KOPT-K1 (cell line): Measurements from ENCODE around the gene NAT8.
"Not testable (repeated sequence)": the region's sequence is repeated elsewhere in the genome, so short reads cannot be mapped to it uniquely, and the experiment has no call there.

ENCODE experiments used
- H3K27ac ChIP-seq: fragments of 200-600 bp; sonication (generic); 2 replicates; pipeline ENCODE4 v1.5.1; 2016; ENCODE audit warnings: antibody characterized with exemption, mild to moderate bottlenecking, low read depth, low read length; ENCODE audit not compliant: poor library complexity, severe bottlenecking
- H3K36me3 ChIP-seq: fragments of 200-600 bp; sonication (generic); 2 replicates; pipeline ENCODE4 v1.5.1; 2017; ENCODE audit warnings: antibody characterized with exemption, mild to moderate bottlenecking, low read length, moderate library complexity; ENCODE audit not compliant: insufficient read depth
- H3K9me3 ChIP-seq: fragments of 200-600 bp; sonication (generic); 2 replicates; pipeline ENCODE4 v1.5.1; 2017; ENCODE audit warnings: antibody characterized with exemption, low read length, mild to moderate bottlenecking; ENCODE audit not compliant: insufficient read depth, poor library complexity, severe bottlenecking

The NAT8 gene

DNA sequence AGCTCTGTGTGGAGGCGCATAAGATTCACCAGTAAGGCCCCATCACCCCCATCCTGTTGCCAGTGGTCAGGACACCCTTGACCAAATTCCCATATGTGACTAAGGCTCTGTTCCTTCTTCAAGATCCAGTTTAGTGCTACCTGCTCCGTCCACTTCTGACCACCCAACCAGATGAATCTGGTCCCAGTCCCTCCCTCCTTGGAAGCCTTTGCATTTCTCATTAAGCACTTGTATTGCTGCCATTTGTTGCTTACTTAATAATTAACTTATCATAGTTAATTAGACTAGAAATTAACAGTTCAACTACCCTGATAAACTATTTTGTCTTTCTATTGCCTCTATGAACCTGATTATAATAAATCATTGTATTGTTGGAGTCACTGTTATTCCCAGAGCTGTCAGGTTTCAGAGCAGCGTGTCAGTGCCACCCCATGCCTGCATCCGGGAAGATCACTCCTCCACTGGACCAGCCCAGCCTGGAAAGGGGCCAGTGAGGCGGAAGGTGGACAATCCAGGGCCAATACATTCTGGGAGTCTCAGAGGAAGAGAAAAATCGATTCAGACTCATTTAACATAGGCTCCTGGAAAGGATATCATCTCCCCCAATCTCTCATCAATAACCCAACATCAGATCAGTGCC, 9.5 kb upstream of the NAT8 start:
- Histone ChIP-seq H3K9me3 (no peaks in the 10 kb centered on the region), H3K36me3 (no peaks in the 10 kb centered on the region), H3K27ac (no peak overlapping the region)

DNA sequence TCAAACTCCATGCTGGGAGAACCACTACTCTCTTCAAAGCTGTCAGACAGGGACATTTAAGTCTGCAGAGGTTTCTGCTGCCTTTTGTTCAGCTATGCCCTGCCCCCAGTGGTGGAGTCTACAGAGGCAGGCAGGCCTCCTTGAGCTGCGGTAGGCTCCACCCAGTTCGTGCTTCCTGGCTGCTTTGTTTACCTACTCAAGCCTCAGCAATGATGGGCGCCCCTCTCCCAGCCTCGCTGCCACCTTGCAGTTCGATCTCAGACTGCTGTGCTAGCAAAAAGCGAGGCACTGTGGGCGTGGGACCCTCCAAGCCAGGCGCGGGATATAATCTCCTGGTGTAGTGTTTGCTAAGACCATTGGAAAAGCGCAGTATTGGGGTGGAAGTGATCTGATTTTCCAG, 5.5 kb upstream of the NAT8 start:
- H3K36me3 ChIP-seq, H3K27ac ChIP-seq, H3K9me3 ChIP-seq: not testable (repeated sequence)

DNA sequence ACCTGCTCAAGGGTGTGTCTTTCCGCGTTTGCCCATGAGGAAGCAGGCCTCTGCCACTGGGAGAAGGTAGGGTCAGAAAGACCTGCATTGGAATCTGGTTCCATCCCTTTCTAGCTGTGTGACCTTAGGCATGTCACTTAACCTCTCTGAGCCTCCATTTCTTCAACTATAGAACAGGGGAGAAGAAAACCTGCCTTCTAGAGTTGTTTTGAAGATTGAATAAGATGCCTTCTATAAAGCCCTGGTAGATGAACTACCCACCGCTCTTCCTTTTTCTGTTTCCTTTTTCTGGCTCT, 507 bp downstream of the NAT8 start:
- no peak overlapping the region for H3K27ac ChIP-seq
- no peaks in the 10 kb centered on the region for H3K36me3 ChIP-seq
- peaks cover 17% of the 10 kb centered on the region for H3K9me3 ChIP-seq

DNA sequence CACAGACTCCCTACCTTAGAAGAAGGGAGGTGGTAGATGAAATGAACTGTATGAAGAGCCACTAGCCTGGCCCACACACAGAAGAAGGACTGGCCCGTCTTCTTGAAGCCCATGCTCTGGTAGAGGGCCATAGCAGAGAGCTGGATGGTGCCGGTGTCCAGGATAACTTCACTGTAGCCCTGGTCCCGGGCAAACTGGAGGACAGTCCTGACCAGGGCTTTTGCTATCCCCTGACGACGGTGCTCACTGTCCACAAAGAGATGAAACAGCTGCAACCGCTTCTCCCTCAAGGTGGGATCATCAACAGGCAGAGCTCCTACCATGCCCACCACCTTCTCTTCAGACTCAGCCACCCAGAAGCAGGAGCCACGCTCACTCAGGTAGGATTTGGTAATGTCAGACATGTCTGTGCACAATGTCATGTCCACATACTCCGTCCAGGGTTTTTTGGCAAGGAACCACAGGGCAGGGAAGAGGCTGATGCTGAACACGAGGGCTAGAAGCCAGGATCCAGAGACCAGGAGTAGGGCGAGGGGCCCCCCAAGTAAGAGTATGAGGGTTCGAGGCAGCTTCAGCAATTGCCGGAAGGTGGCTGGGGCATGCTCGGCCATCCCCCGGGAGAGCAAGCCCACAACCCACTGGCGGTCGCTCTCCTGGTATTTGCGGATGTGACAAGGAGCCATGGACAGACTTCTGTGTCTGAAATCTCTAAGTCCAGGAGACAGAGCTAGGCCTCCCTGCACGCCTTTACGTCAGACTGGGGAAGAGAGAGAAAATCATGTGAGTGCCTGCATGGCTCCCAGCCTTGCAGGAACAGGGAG, 1.1 kb downstream of the NAT8 start:
- Histone ChIP-seq H3K36me3 (no peaks in the 10 kb centered on the region), H3K27ac (no peak overlapping the region), H3K9me3 (peaks cover 17% of the 10 kb centered on the region)

DNA sequence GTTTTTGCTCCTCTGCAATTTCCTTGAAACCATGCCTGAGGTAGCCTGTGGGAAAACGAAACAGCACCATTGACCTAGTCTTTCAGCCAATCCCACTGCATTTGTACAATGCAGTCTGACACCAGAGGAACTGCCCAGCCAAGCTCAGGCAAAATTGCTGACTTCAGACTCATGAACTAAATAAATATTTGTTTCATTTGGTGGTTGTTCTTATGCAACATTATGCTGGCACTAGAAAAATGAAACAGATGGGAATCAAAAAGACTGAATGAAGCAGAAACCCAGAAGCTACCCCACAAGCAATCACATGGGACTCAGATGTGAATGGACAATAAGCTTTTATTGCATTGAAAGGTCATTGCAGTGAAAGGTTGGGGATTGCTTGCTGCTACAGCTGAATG, 1.7 kb downstream of the NAT8 start:
- H3K27ac ChIP-seq = no peak overlapping the region
- H3K36me3 ChIP-seq = no peaks in the 10 kb centered on the region
- H3K9me3 ChIP-seq = peaks cover 17% of the 10 kb centered on the region

DNA sequence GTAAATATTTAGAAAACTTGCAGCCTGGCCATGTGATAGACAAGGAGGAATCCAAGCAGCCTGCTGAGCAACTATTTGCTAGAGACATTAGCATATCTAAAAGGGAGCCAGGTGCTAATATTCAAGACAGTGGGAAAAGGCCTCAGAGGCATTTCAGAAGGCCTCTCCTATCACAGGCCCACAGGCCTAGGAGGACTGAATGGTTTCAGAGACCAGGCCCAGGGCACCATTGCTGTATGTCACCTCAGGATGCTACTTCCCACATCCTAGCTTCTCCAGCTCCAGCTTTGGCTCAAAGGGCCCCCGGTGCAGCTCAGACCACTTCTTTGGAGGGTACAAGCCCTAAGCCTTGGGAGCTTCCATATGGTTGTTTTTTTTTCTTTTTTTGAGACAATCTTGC, 3.8 kb downstream of the NAT8 start:
- no peak overlapping the region for H3K27ac ChIP-seq
- H3K36me3 ChIP-seq = no peaks in the 10 kb centered on the region
- peaks cover 17% of the 10 kb centered on the region for H3K9me3 ChIP-seq

DNA sequence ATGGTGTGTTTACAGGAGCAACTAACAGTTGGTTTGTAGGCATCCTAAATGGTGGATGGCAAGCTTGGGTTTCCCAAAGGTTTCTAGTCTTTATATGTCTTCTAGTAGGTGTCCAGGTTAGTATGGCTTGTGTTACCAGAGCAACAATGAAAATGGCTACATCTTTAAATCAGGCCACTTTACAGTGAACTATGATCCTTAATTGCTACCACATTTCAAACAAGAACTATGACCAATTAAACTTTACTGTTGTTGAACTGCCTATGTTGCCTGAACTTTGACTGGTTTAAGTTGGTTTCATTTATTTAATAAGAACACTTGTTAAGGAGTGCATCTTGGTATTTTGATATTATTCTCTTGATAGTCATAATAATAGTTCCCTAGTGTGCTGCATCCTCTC, 5.2 kb downstream of the NAT8 start:
- not testable (repeated sequence) for H3K36me3 ChIP-seq, H3K27ac ChIP-seq
- peaks cover 17% of the 10 kb centered on the region for H3K9me3 ChIP-seq

DNA sequence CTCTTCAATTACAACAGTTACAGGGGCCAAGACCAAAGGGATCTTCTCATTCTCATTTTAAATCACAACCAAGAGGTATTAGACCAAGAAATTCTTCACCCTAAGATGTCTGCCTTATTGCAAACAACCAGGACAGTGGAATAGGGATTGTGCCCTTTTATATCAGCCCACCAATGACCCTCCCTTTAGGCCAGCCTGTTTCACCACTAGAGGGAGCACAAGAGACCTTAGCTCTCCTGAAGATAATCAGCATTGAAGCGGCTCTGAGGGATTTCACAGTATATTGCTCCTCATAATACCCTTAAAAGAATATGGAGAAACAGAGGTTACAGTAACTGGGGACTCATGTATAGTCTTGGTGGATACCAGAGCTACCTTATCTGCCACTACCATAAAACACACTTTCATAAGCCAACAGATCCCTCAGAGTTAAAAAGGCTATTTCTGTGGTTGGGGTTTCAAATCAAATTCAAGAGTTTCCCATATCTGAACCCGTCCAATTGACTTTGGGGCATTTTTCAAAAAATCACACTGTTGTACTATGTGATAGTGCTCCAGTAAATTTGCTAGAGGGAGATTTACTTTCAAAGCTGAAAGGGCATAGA, 11.5 kb downstream of the NAT8 start:
- H3K36me3 ChIP-seq, H3K27ac ChIP-seq, H3K9me3 ChIP-seq: not testable (repeated sequence)

DNA sequence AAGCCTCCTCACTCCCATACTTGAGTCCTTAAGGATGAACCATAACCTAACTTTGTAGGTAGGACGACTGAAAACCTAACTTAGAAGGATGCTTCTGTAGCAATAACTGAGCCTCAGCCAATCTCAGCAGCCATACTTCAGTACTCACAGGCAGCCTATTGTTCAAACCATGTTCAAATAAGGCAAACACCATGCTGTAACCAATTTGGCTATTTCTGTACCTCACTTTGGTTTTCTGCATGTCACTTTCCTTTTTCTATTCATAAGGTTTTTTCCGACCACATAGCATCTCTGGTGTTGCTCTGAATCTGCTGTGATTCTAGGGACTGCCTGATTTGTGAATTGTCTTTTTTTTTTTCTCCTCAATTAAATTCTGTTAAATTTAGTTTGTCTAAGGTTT, 13.7 kb downstream of the NAT8 start:
- not testable (repeated sequence) for H3K9me3 ChIP-seq, H3K36me3 ChIP-seq, H3K27ac ChIP-seq

DNA sequence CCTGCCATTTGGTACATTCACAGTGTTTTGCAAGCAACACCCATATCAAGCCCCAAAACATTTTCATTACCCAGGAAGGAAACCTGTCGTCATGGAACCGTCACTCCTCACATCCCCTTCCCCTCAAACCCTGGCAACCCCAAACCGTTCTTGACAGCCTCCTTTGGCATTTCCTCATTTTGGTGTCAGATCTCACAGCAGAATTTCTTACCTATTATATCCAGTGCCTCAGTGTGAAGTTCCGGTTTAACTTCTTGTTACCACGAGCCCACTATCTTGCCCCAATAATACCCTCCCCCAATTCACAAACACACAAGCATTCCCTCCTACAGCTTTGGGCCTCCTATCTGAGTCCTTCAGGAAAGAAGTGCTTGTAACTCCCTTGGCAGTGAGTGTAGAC, 16.0 kb downstream of the NAT8 start:
- not testable (repeated sequence) for H3K27ac ChIP-seq, H3K36me3 ChIP-seq, H3K9me3 ChIP-seq

DNA sequence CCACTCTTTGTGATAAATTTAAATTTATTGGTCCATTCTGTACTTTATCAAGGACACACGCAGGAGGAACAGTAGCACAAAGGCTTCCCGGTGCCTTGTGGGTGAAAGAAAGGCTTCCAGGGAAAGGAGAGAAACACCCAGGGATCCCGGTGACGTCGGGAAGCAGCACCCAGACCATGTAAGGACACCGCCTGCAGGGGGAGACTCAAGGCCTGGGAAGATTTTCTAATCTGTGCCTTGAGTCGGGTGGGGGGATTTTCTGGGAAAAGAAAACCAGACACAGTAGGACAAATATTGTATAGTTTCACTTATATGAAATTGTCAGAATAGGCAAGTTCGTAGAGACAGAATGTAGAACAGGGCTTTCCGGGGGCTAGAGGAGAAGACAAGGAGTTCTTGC, 17.6 kb downstream of the NAT8 start:
- not testable (repeated sequence) for H3K27ac ChIP-seq, H3K36me3 ChIP-seq, H3K9me3 ChIP-seq

DNA sequence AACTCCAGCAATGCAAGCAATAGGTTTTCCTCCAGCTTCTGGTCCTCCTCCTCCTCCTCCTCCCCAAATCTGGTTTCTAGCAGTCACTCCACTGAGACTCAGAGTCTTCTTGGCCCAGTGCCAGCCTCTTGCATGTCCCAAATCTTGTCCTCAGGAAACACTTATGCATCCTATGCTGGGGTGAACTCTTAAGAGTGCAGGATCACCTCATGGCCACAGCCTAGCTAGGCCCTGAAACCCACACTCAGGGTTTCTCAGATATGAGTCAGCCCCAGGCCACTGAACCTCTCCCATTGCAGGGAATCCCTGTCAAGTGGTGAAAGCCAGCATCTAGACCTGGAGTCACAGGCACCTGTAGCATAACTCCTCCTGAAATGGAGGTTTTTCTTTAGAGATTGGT, 18.2 kb downstream of the NAT8 start:
- not testable (repeated sequence) for H3K27ac ChIP-seq, H3K36me3 ChIP-seq

DNA sequence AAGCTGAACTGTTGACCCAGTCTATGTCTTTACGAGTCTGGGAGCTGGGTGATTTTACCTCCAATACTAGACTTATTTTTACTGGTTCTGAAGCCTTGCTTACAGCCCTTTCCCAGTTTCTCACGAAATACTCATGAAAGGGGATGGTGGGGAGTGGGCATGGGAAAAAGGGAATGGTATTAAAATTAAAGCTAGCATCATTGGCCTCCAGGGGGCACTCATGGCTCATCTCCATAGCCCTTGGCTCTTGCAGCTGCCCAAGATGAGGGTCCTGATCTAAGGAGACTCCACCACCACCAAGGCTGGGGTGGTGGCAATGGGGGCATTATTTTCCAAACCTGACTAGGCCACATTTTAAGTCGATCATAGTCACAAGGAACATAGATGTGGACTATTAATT, 22.3 kb downstream of the NAT8 start:
- H3K9me3 ChIP-seq, H3K36me3 ChIP-seq, H3K27ac ChIP-seq: not testable (repeated sequence)

More for the DNA sequence above, 18.2 kb downstream of the NAT8 start:
- H3K9me3 ChIP-seq = not testable (repeated sequence)

DNA sequence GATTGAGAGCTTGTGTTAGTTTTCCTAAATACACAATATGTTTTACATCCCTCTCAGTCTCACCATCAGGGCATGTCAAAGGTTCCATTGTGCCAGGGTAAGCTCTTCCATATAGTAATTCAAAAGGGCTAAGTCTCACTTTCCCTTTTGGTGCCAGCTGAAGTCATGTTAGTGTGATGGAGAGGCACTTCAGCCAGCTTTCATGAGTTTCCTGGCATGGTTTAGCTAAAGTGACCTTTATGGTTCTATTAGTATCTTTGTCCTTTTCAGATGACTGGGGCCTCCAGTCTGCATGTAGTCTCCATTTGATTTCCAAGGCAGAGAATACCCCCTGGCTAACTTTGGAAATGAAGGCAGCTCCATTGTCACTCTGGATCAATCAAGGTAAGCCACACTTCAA, 27.2 kb downstream of the NAT8 start:
- H3K9me3 ChIP-seq = no peaks in the 10 kb centered on the region
- H3K27ac ChIP-seq = no peak overlapping the region
- no peaks in the 10 kb centered on the region for H3K36me3 ChIP-seq

DNA sequence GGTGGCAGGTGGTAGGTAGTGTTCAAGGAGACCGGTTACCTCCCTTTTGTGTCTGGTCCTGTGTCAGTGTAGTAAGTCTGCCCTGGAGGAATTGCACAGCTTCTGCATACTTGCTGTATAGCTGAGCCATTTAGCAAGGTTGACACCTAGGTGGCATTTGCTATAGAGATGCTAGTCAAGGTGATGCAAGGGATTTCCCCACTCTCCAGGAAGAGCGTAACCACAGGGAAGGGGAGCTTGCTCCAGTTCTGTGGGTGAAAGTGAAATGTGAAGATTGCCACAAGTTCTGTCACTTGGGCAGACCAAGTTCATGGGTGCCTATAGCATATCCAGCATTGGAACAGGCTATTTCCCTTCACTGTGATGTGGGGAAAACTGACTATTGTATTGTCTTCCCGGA, 28.1 kb downstream of the NAT8 start:
- H3K9me3 ChIP-seq = no peaks in the 10 kb centered on the region

DNA sequence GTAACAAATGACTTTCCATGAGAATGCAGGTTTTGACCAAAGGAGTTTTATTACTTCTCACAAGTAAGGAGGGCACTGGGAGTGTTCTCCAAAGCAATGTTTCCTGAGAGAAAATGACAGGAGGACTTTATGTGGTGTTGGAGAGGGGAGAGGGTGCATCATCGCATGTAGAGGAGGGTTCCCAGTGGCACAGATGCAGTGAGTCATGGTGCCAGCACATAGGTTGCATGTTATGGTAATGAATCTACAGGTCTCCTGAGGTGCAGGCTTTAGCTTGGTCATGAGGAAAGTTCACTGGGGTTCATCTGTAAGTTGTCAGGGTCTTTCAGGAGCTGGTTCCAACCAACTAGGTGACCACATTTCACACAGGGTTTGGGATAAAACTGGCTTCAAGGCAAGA, 30.4 kb downstream of the NAT8 start:
- H3K9me3 ChIP-seq = no peaks in the 10 kb centered on the region

More for the DNA sequence above, 28.1 kb downstream of the NAT8 start:
- 0 out of 2 replicates have a peak, but pooled peaks cover 2% of the 10 kb centered on the region for H3K36me3 ChIP-seq
- H3K27ac ChIP-seq = no peak overlapping the region

More for the DNA sequence above, 30.4 kb downstream of the NAT8 start:
- peaks cover 8% of the 10 kb centered on the region; the same call in 1 of the 2 replicates for H3K36me3 ChIP-seq
- H3K27ac ChIP-seq = no peak overlapping the region
